ENCODE results near the gene PIK3C3.

PIK3C3 gene

DNA sequence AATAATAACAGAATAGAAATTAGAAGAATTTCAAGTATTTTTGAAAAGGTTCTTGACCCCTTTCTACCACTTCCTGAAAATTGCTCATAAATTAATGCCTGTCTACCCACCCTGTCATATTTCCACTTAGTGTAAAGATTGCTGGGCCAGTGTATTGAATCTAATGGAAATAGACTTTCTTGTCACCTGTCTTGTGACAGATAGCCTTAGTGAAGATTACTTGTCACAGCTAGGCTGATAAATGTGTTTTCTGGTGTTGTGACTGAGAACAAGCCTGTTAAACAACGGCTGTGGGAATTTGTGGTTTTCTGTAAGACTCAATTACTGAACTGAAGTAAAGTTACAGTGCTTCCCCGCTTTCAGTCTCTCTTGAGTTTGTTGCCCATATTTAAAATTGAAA, 37.0 kb downstream of the PIK3C3 start:
- Histone ChIP-seq H3K27ac (replicated peaks; ENCODE audit: low read length) (no peak overlapping the region), H2BK15ac (ENCODE audit: low read length) (no peak overlapping the region)

DNA sequence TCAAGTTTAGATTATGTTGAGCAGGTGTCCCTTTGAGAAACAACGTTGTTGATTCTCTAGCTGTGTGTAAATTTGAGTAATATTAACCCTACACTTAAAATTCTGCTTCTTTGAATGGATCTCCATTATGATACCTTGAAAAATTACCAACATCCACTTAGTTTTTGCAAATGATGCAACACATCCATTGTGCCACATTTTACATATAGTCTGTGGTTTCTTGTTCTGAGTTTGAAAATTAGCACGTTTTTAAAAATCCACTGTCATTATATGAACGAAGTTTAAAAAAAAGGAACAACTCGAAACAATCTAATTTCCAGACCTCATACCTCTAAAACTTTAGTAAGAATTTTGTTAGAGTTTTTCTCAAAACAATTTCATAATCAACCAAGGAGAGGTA, 37.7 kb downstream of the PIK3C3 start:
- no peak overlapping the region for H2BK15ac ChIP-seq (ENCODE audit: low read length)
- H3K27ac ChIP-seq (replicated peaks; ENCODE audit: low read length) = no peak overlapping the region
- no peak overlapping the region for H2BK5ac ChIP-seq (ENCODE audit: low read length)
- no peak overlapping the region for H4K8ac ChIP-seq (ENCODE audit: low read depth, low read length)
- no peaks in the 10 kb centered on the region for H3K79me1 ChIP-seq (ENCODE audit: low read depth, low read length)
- H3K4ac ChIP-seq (ENCODE audit: low read length) = no peak overlapping the region
- no peak overlapping the region for H3K18ac ChIP-seq (ENCODE audit: low read length)
- H3K36me3 ChIP-seq (replicated peaks in 1 of 2; ENCODE audit: control insufficient read depth in 2 of 2, insufficient read depth in 2 of 2, low read length in 2 of 2) = peaks cover 2 to 75% of the 10 kb centered on the region in 2 donors
- H3K9me3 ChIP-seq (replicated peaks in 1 of 2; ENCODE audit: control insufficient read depth in 2 of 2, insufficient read depth in 1 of 2, low read depth in 1 of 2, low read length in 2 of 2) = no peaks in the 10 kb centered on the region
- no peak overlapping the region for H3K23ac ChIP-seq (ENCODE audit: low read depth, low read length, poor library complexity)
- H2BK120ac ChIP-seq (ENCODE audit: low read depth, low read length) = no peak overlapping the region
- DNase-seq (ENCODE audit: low spot score) = no peak
- no peaks in the 10 kb centered on the region for H3K4me1 ChIP-seq (ENCODE audit: control insufficient read depth in 2 of 2, insufficient read depth in 1 of 2, low read depth in 1 of 2, low read length in 2 of 2)
- H2BK12ac ChIP-seq (ENCODE audit: low read length) = no peak overlapping the region
- no CpG with 5 or more reads among the region's 4 CpGs for WGBS, 2 donors (ENCODE audit: extremely low coverage in 2 of 2, insufficient read length in 2 of 2, insufficient replicate concordance in 1 of 2)
- no peak overlapping the region for H4K91ac ChIP-seq (ENCODE audit: low read depth, low read length, poor library complexity)
- no peak overlapping the region for H3K9ac ChIP-seq (ENCODE audit: low read depth, low read length, poor library complexity)
- H3K4me2 ChIP-seq (ENCODE audit: insufficient read depth, low read length, poor library complexity, severe bottlenecking) = no peak overlapping the region
- H3K4me3 ChIP-seq (ENCODE audit: low read length in 2 of 2) = no peak overlapping the region
- H2AK5ac ChIP-seq (ENCODE audit: low read depth, low read length) = no peak overlapping the region
- H3K27me3 ChIP-seq (ENCODE audit: control insufficient read depth in 3 of 3, insufficient read depth in 3 of 3, low read depth in 1 of 3, low read length in 3 of 3) = no peaks in the 10 kb centered on the region
- no peak overlapping the region for H2AFZ ChIP-seq (ENCODE audit: low read length)
- no peak overlapping the region for H3K14ac ChIP-seq (ENCODE audit: low read length)

More for the DNA sequence above, 37.0 kb downstream of the PIK3C3 start:
- Histone ChIP-seq H2AK5ac (ENCODE audit: low read depth, low read length) (no peak overlapping the region), H3K4me2 (ENCODE audit: insufficient read depth, low read length, poor library complexity, severe bottlenecking) (no peak overlapping the region), H3K4ac (ENCODE audit: low read length) (no peak overlapping the region), H2BK12ac (ENCODE audit: low read length) (no peak overlapping the region), H3K9me3 (replicated peaks in 1 of 2; ENCODE audit: control insufficient read depth in 2 of 2, insufficient read depth in 1 of 2, low read depth in 1 of 2, low read length in 2 of 2) (no peaks in the 10 kb centered on the region), H4K91ac (ENCODE audit: low read depth, low read length, poor library complexity) (no peak overlapping the region), H3K23ac (ENCODE audit: low read depth, low read length, poor library complexity) (no peak overlapping the region), H4K8ac (ENCODE audit: low read depth, low read length) (no peak overlapping the region), H3K9ac (ENCODE audit: low read depth, low read length, poor library complexity) (no peak overlapping the region), H3K4me1 (ENCODE audit: control insufficient read depth in 2 of 2, insufficient read depth in 1 of 2, low read depth in 1 of 2, low read length in 2 of 2) (no peaks in the 10 kb centered on the region), H2BK120ac (ENCODE audit: low read depth, low read length) (no peak overlapping the region), H3K18ac (ENCODE audit: low read length) (no peak overlapping the region), H3K27me3 (ENCODE audit: control insufficient read depth in 3 of 3, insufficient read depth in 3 of 3, low read depth in 1 of 3, low read length in 3 of 3) (no peaks in the 10 kb centered on the region), H3K36me3 (replicated peaks in 1 of 2; ENCODE audit: control insufficient read depth in 2 of 2, insufficient read depth in 2 of 2, low read length in 2 of 2) (peaks cover 2 to 69% of the 10 kb centered on the region in 2 donors), H2AFZ (ENCODE audit: low read length) (no peak overlapping the region), H3K4me3 (ENCODE audit: low read length in 2 of 2) (no peak overlapping the region), H3K14ac (ENCODE audit: low read length) (no peak overlapping the region), H3K79me1 (ENCODE audit: low read depth, low read length) (no peaks in the 10 kb centered on the region), H2BK5ac (ENCODE audit: low read length) (no peak overlapping the region)
- WGBS, 2 donors (ENCODE audit: extremely low coverage in 2 of 2, insufficient read length in 2 of 2, insufficient replicate concordance in 1 of 2) = no CpG with 5 or more reads among the region's 2 CpGs
- no peak for DNase-seq (ENCODE audit: low spot score)

- H3K9ac ChIP-seq (ENCODE audit: low read depth, low read length, poor library complexity) = no peak overlapping the region
- H3K4me3 ChIP-seq (ENCODE audit: low read length in 2 of 2) = no peak overlapping the region
- no peaks in the 10 kb centered on the region for H3K79me1 ChIP-seq (ENCODE audit: low read depth, low read length)
- no peak overlapping the region for H2BK12ac ChIP-seq (ENCODE audit: low read length)
- no peak overlapping the region for H3K4me2 ChIP-seq (ENCODE audit: insufficient read depth, low read length, poor library complexity, severe bottlenecking)
- H2AFZ ChIP-seq (ENCODE audit: low read length) = no peak overlapping the region
- no peak overlapping the region for H3K4ac ChIP-seq (ENCODE audit: low read length)
- WGBS, 2 donors (ENCODE audit: extremely low coverage in 2 of 2, insufficient read length in 2 of 2, insufficient replicate concordance in 1 of 2) = no CpG with 5 or more reads among the region's 2 CpGs
- no peak overlapping the region for H2BK15ac ChIP-seq (ENCODE audit: low read length)
- no peak overlapping the region for H4K8ac ChIP-seq (ENCODE audit: low read depth, low read length)
- H2AK5ac ChIP-seq (ENCODE audit: low read depth, low read length) = no peak overlapping the region
- H3K23ac ChIP-seq (ENCODE audit: low read depth, low read length, poor library complexity) = no peak overlapping the region
- peaks cover 2 to 79% of the 10 kb centered on the region in 2 donors for H3K36me3 ChIP-seq (replicated peaks in 1 of 2; ENCODE audit: control insufficient read depth in 2 of 2, insufficient read depth in 2 of 2, low read length in 2 of 2)
- no peaks in the 10 kb centered on the region for H3K9me3 ChIP-seq (replicated peaks in 1 of 2; ENCODE audit: control insufficient read depth in 2 of 2, insufficient read depth in 1 of 2, low read depth in 1 of 2, low read length in 2 of 2)
- no peak overlapping the region for H3K18ac ChIP-seq (ENCODE audit: low read length)
- no peak overlapping the region for H3K14ac ChIP-seq (ENCODE audit: low read length)
- no peak for DNase-seq (ENCODE audit: low spot score)
- H2BK5ac ChIP-seq (ENCODE audit: low read length) = no peak overlapping the region
- no peak overlapping the region for H4K91ac ChIP-seq (ENCODE audit: low read depth, low read length, poor library complexity)
- H3K27me3 ChIP-seq (ENCODE audit: control insufficient read depth in 3 of 3, insufficient read depth in 3 of 3, low read depth in 1 of 3, low read length in 3 of 3) = no peaks in the 10 kb centered on the region
- no peaks in the 10 kb centered on the region for H3K4me1 ChIP-seq (ENCODE audit: control insufficient read depth in 2 of 2, insufficient read depth in 1 of 2, low read depth in 1 of 2, low read length in 2 of 2)
- no peak overlapping the region for H3K27ac ChIP-seq (replicated peaks; ENCODE audit: low read length)
- H2BK120ac ChIP-seq (ENCODE audit: low read depth, low read length) = no peak overlapping the region
Measured at GRCh38 chr18:41993151-41993550, 38.1 kb downstream of the PIK3C3 start.

- Histone ChIP-seq H2BK120ac (ENCODE audit: low read depth, low read length) (no peak overlapping the region), H3K4me2 (ENCODE audit: insufficient read depth, low read length, poor library complexity, severe bottlenecking) (no peak overlapping the region), H3K27ac (replicated peaks; ENCODE audit: low read length) (no peak overlapping the region), H3K9me3 (replicated peaks in 1 of 2; ENCODE audit: control insufficient read depth in 2 of 2, insufficient read depth in 1 of 2, low read depth in 1 of 2, low read length in 2 of 2) (no peaks in the 10 kb centered on the region), H4K91ac (ENCODE audit: low read depth, low read length, poor library complexity) (no peak overlapping the region), H4K8ac (ENCODE audit: low read depth, low read length) (no peak overlapping the region), H2BK5ac (ENCODE audit: low read length) (no peak overlapping the region), H3K4me1 (ENCODE audit: control insufficient read depth in 2 of 2, insufficient read depth in 1 of 2, low read depth in 1 of 2, low read length in 2 of 2) (no peaks in the 10 kb centered on the region), H3K27me3 (ENCODE audit: control insufficient read depth in 3 of 3, insufficient read depth in 3 of 3, low read depth in 1 of 3, low read length in 3 of 3) (no peaks in the 10 kb centered on the region), H3K4me3 (ENCODE audit: low read length in 2 of 2) (no peak overlapping the region), H2AFZ (ENCODE audit: low read length) (no peak overlapping the region), H2AK5ac (ENCODE audit: low read depth, low read length) (no peak overlapping the region), H3K79me1 (ENCODE audit: low read depth, low read length) (no peaks in the 10 kb centered on the region), H2BK12ac (ENCODE audit: low read length) (no peak overlapping the region), H3K36me3 (replicated peaks in 1 of 2; ENCODE audit: control insufficient read depth in 2 of 2, insufficient read depth in 2 of 2, low read length in 2 of 2) (peaks cover 5 to 83% of the 10 kb centered on the region in 2 donors), H3K23ac (ENCODE audit: low read depth, low read length, poor library complexity) (no peak overlapping the region), H3K4ac (ENCODE audit: low read length) (no peak overlapping the region), H3K14ac (ENCODE audit: low read length) (no peak overlapping the region), H3K18ac (ENCODE audit: low read length) (no peak overlapping the region), H3K9ac (ENCODE audit: low read depth, low read length, poor library complexity) (no peak overlapping the region), H2BK15ac (ENCODE audit: low read length) (no peak overlapping the region)
- DNase-seq (ENCODE audit: low spot score) = no peak
- no CpG with 5 or more reads among the region's 1 CpG for WGBS, 2 donors (ENCODE audit: extremely low coverage in 2 of 2, insufficient read length in 2 of 2, insufficient replicate concordance in 1 of 2)
Measured at GRCh38 chr18:41996020-41996419, 41.0 kb downstream of the PIK3C3 start.

Measured in neuronal stem cell (in vitro differentiated cells).